GM04504 (cell line): ENCODE results near the gene SMIM33.
"Not testable (repeated sequence)": the region's sequence is repeated elsewhere in the genome, so short reads cannot be mapped to it uniquely, and the experiment has no call there.

Source experiments
- DNase-seq: peaks from one replicate; pipeline ENCODE4 v3.0.0-alpha.2; 2012; ENCODE audit warnings: low read depth

The SMIM33 gene

DNA sequence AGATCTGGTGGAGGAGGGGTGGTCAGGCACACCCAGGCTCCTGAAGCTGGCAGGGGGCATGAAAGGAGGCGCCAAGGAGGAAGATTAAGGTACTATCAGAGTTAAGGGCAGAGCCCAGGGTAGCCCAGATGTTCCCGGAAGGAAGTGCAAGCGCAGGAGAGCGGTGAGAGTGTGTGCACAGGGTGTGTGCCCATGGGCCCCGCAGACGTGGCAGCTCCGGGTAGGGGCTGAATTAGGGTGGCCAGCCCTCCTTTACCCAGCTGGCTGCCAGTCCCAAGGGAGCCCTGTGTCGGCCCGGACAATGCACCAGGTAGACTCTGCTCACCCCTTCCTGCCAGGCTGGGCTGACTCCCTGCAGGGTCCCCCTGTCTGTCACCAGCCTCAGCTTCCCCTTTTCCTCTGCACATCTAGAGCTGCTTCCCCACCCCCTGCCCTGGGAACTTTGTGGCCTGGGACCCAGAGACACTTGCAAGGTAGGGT, at the start of gene SMIM33:
Gene SMIM33, plus strand, starts transcription at position 184 of the 480 bp plus-strand sequence. Its CDS starts 118 bp downstream, at position 302.
- no peak for DNase-seq

DNA sequence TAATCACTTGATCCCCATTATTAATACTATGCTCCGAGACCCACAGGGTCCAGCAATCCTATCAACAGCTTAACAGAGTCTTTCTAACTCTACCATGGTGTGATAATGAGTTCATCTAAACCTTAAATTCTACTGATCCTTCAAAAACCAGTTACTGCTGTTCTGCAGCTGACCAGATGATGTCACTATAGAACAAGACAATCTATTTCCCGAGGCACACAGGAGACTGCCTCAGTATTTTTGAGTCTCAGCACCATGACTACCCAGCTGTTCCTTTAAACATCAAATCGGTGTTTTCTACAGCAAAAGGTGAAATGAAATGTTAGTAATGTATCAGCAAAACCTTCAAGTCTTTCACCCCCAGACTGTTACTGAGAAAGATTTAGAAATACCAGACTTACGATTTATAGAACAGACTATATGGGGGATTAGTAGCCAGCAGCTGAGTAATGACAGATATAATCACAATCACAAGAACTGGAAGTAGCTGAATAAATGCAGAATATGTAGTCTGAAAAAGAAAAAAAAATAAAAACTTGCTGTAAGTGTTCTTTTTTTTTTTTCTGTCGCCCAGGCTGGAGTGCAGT, 48.4 kb upstream of the SMIM33 start:
- peak; percentile 49 for DNase-seq

DNA sequence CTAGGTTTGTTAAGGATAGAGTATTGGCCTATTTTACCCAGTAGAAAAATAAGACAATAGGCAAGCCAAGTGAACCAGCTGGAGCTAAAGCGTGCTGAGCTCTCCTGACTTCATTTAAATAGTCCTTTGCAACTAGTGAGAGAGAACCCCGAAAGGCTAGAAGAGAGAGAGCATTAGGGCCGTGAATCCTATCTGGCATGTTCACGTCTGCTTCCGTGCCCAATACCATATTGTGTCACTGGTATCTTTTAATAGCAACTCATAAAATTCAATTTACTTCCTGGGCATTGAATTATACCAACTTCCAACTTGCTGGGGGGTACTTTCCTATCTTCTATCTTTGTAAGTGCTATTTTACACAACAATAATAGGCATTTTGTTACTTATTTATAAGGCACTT, 45.3 kb upstream of the SMIM33 start:
- DNase-seq, result no peak

DNA sequence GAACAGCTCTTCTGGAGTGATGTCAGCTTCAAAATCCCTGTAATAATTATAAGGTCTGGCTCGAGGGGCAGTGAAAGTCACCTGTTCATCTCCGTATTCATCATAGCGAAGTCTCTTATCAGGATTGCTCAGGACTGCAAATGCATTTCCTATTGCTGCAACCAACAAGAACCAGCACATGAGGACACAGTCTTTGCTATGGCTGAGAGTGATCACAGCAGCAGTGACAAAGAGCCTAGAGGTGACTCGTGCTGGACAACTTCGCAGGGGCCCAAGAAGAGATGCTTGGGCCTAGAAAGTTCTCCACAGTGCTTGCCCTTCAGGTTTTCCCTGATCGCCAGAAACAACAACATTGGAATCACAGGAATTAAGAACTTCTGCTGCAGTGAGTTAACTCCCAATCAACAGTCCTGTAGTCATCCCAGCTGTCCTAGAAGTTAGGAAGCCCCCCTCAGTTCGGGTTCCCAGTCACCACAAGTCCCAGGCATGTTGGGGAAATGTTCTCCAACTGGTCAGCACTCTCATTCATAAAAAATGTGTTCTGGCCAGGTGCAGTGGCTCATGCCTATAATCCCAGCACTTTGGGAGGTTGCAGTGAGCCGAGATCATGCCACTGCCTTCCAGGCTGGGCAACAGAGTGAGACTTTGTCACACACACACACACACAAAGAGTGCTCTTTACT, 44.5 kb upstream of the SMIM33 start:
- peak; percentile 26 for DNase-seq

DNA sequence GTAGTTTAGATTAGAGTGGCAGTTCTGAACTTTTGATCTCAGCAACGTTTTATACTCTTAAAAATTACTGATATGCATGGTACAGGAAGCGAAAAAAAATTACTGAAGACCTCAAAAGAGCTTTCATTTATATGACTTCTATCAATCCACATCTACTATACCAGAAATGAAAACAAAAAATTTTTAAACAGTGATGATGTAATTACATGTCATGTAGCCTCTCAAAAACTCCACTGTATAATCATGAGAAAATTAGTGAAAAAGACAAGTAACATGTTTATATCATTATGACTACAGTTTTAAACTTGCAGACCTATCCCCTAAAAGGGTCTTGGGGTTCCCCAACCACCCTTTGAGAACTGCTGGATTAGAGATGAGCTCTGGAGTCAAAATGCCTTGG, 40.8 kb upstream of the SMIM33 start:
- no peak for DNase-seq

DNA sequence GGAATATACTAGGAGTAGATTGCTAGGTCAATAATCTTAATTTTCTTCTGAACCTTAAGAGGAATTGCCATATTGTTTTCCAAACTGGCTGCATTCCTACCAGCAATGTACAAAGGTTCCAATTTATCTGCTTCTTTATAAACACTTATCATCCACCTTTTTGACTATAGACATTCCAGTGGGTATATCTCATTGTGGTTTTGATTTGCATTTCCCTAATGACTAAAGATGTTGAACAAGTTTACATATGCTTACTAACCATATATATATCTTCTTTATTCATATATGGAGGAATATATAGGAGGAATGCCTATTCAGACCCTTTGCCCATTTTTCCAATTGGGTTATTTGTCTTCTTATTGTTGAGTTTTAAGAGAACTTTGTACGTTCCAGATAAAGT, 39.1 kb upstream of the SMIM33 start:
- DNase-seq, result no peak

DNA sequence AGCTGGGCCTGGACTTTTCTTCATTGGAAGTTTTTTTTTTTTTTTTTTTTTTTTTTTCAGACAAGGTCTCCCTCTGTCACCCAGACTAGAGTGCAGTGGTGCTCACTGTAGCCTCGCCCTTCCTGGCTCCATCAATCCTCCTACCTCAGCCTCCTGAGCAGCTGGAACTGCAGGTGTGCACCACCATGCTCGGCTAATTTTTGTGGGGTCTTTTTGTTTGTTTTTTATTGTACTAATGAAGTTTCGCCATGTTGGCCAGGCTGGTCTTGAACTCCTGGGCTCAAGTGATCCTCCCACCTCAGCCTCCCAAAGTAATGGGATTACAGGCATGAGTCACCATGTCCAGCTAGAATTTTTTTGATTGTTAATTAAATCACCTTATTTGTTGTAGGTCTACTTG, 35.1 kb upstream of the SMIM33 start:
- DNase-seq, result no peak

DNA sequence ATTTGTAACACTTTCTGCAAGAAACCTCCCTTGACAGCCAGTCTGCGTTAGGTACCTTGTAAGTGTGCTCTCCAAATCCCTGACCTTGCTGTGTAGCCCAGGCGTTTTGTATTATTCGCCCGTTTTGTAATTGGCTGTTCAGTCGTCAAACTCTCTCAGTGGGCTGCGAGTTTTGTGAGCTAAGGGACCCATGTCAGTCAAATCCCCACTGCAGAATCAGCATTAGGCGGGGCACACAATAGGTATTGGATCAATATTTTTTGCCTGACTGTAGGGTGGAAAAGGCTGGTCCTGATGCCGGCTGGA, 32.1 kb upstream of the SMIM33 start:
- no peak for DNase-seq

DNA sequence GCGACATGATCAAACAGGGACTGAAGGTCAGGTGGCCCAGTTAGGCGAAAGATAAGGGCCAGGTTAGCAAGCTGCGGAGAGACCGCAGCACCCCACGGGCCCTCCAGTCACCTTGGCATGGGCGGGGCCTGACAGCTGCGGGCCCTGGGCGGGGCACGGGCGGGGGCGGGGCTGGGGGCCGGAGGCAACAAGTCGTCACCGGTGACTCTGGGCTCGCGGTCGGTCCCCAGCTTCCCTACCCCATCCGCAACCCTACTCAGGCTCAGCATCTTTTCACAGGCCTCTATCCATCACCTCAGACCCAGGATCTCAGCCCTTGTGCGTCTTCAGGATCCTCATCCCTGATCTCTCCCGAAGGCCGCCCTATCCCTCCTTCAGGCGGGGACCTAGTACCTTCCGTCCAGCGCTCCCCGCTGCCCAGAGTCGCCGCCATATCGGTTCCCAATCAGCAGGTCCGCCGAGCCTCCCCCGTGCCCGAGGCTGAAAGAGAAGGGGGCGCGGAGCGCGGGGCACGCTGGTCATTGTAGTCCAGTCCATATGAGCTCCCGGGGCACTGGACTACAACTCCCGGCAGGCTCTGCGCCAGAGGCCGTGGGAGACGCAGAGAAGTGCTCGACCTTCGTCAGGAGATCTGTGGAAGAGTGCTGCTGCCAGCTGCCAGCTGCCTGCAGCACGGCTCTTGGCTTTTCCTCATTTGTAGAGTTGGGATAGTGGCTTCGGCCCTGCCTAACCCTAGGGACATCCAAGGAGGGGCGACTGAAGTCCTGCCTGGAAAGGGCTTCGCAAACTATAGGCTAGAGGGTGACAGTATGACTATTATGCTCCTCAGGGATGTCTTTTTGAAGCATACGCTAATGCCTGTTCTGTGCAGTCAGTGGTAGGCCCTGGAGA, 31.5 kb upstream of the SMIM33 start, which contains the start of gene DNAJC18:
Gene DNAJC18, minus strand, starts transcription at position 513 of the 891 bp plus-strand sequence. Its CDS starts 80 bp downstream, at position 433.
- DNase-seq, result peak; percentile 72

DNA sequence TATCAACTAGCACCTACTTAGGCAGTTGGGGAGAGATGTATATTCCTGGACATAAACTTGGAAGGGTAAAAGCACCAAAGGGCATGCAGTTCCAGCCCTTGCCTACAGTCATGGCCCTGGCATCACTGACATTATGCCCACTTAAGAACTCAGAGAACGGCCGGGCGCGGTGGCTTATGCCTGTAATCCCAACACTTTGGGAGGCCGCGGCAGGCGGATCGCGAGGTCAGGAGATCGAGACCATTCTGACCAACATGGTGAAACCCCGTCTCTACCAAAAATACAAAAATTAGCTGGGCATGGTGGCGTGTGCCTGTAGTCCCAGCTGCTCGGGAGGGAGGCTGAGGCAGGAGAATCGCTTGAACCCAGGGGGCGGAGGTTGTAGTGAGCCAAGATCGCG, 30.4 kb upstream of the SMIM33 start:
- not testable (repeated sequence) for DNase-seq

DNA sequence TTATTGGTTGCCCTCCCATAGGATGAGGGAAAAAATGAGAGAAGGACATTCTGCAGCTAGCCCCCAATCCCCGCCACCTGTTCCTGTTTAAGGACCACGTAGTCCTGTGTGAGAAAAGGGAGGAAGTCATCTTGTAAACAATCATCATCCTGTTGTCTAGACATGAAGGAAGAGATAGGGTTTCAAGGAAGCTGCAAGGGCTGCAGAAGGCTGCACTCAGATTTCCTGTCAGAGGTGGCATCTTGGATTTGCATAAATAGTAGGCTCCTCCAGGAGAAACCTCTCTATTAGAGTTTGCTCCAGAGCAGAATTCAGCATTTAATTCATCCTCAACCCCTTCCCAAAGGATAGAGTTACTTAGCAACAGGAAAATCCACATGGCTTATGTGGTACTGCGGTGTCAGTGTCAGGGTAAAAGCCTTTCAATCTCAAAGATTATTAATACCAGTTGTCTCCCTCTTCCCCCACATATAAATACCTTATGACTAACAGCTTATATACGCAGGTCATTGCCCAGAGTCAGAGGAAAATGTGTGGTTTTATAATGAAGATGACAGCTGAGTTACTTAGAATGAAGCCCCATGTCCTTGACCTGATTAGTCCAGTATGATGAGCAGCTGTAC, 26.9 kb upstream of the SMIM33 start:
- DNase-seq, result peak; percentile 63

DNA sequence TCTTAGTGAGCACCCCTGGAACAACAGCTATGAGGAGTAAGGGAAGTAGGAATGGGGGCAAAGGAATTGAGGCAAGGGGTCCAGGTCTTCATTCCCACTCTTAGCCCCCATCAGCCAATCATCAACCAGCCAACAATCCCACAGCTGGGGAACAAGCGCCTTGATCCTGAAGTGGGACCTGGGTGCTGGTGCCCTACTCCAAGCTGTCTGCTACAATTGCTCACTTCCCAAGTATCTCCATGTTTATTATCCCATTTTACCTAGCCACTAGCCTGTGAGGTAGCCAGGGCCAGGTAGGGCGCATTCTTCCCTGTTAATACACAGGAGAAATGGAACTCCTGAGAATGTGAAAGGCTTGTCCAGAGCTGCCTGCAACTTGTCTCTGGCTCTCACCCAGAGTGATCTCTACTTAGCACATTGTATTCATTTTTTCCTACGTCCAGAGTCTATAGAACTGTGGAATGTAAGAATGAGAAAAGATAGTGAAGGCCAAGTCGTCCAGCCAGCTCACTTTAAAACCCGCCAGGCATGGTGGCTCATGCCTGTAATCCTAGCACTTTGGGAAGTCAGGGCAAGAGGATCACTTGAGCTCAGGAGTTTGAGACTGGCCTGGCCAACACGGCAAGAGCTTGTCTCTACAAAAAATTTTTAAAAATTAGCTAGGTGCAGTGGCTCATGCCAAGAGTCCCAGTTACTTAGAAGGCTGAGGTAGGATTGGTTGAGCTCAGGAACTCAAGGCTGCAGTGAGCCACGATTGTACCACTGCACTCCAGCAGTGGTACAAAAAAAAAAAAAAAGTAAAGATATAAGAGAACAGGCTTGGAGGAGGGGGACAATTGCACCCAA, 25.3 kb upstream of the SMIM33 start:
- no peak for DNase-seq

DNA sequence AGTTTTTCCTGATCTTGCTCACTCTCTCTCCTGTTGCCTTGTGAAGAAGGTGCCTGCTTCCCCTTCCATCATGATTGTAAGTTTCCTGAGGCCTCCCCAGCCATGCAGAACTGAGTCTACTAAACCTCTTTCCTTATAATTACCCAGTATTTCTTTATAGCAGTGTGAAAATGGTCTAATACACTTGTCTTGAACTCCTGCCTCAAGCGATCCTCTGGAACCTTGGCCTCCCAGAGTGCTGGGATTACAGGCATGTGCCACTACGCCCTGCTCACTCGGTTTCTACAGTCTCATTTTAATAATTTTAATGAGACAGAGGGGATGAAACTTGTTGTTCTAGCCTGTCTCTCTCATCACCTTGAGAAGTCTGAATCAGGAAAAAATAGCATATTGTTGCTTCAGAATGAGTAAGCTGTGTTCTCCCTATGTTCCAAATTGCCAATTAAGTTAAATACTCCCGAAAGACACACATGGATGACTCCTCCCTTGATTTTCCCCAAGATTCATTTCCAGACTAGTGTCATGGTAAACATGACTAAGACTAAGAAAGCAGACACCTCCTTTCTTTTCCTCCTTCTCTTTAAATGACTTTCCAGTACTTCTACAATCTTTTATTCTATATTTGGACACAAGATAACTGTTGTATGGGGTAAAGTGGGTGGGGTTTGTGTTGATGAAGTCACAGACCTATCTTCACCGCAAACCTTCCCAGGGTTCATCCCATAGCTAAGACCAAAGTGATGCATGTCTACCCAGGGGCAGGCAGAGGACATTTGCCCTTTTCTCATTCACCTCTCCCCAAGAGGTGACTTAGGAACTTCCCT, 23.6 kb upstream of the SMIM33 start:
- DNase-seq, result peak; percentile 15

DNA sequence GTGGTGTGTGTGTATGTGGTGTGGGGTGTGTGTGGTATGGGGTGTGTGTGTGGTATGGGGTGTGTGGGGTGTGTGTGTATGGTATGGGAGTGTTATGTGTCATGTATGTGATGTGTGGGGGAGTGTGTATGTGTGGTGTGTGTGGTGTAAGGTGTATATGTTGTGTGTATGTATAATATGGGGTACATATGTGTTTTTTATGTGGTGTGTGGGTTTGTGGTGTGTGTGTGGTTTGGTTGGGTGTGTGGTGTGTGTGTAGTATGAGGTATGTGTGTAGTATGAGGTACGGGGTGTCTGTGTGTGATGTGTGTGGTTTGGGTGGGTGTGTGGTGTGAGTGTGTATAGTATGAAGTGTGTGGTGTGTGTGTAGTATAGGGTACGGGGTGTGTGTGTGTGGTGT, 19.6 kb upstream of the SMIM33 start:
- no peak for DNase-seq

DNA sequence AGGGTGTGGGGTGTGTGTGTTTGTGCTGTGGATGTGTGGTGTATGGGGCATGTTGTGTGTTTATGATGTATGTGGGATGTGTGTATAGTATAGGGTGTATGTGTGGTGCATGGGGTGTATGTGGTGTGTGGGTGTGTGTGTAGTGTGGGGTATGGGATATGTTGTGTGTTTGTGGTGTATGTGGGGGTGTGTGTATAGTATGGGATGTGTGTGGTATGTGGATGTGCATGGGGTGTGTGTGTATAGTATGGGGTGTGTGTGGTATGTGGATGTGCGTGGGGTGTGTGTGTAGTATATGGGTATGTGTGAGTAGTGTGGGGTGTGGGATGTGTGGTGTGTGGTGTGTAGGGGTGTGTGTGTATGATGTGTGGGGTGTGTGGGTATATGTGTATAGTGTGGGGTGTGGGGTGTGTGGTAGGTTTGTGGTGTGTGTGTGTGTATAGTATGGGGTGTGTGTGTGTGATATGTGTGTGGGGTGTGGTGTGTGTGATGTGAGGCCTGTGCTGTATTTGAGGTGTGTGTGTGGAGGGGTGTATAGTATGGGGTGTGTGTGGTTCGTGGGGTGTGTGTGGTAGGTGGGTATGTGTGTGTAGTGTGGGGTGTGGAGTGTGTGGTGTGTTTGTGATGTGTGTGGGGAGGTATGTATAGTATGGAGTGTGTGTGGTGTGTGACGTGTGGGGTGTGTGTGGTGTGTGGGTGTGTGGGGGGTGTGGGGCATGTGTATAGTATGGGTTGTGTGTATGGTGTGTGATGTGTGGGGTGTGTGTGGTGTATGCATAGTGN, 18.7 kb upstream of the SMIM33 start:
- DNase-seq, result no peak

DNA sequence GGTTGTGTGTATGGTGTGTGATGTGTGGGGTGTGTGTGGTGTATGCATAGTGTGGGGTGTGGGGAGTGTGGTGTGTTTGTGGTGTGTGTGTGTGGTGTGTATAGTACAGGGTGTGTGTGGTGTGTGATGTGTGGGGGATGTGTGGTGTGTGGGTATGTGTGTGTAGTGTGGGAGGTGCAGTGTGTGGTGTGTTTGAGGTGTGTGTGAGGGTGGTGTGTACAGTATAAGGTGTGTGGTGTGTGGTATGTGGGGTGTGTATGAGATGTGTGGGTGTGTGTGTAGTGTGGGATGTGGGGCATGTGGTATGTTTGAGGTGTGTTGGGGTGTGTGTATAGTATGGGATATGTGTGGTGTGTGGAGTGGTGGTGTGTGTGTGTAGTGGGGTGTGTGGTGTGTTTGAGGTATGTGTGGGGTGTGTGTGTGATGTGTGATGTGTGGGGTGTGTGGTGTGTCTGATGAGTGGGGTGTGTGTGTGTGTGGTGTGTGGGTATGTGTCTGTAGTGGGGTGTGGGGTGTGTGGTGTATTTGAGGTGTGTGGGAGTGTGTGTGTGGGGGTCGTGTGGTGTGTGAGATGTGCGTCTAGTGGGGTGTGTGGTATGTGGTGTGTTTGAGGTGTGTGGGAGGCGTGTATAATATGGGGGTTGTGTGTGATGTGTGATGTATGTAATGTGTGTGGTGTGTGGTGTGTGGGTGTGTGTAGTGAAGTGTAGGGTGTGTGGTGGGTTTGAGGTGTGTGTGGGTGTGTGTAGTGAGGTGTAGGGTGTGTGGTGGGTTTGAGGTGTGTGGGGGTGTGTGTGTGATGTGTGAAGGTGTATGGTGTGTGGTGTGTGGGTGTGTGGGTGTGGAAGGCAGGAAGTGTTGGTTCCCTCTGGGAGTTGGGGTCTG, 16.9 kb upstream of the SMIM33 start:
- DNase-seq, result no peak

DNA sequence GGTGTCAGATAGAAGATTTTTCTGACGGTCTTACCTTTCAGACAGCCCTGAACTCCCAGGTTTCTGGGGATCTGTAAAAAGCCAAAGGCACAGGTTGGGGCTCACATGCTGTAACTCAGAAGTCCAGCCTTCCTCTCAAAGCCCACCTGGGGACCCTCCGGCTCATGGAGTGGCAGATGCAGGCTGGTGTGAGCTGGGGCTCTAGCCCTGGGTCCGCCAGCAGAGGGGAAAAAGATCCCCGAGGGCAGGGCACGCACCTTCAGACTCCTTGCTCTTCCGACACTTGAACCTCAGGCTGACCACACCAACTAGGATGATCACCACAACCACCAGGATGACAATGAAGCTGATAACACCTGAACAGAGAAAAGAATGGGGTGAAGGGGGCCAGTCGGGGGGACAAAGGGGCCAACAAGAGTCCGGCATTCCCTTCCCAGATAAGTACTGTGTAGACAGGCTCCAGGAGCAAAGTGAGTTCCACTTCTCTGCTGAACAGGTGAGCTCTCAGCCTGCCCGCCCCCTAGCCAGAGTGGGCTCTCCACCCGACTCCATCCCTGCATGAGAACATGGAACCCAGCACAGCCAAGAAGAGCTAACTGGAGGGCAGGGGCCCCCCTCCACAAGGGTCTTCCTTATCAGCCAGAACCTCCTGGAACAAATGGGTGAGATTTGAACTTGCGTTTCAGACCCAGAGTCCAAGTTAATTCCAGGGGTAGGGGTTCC, 16.1 kb upstream of the SMIM33 start:
- no peak for DNase-seq

DNA sequence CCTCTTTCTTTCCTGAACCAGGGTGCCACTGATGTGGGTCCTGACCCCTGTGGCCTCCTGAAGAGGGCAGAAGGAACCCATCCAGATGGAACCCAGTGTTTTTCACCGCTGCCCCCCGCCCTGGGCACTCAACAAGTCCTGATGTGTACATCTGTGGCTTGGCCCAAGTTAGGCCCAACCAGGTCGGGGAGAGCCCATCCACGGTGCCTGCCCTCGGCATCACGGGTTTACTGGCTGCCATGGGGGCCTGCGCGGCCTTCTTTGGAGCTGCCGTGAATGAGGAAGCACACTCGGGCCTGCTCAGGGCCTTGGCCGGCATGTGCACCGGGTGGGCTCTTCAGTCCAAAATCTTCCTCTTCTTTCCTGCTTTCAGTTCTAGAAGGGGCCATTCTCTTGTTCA, 14.0 kb upstream of the SMIM33 start:
- DNase-seq, result no peak
